Lung (tissue), 12 donors: ENCODE data around the gene RNF144A. TPM values are rescaled to one million over a fixed set of nuclear protein-coding genes. Genes with fewer than 3 reads are reported as not detected.

Source experiments
- ATAC-seq: fragments of 200-7000 bp; cut with Tn5 transposase; one replicate; pipeline ENCODE4 v1.9.1; 2020; ENCODE audit warnings: moderate number of reproducible peaks; ENCODE audit not compliant: insufficient read depth, low FRiP score
- DNase-seq, 3 donors: peaks; one replicate each; pipeline ENCODE4 v3.0.0-alpha.2; 2013 to 2017
- H3K27ac ChIP-seq, 2 donors: one replicate each; pipeline ENCODE4 v1.5.1; 2013; ENCODE audit warnings: mild to moderate bottlenecking in 2 of 2, moderate library complexity in 2 of 2, control low read depth in 1 of 2, inconsistent platforms in 1 of 2, low read depth in 1 of 2, low read length in 1 of 2
- H3K27me3 ChIP-seq, 3 donors: one replicate each; pipeline ENCODE4 v1.5.1; 2013; ENCODE audit warnings: low read length in 2 of 3; ENCODE audit not compliant: control insufficient read depth in 3 of 3, insufficient read depth in 3 of 3
- H3K36me3 ChIP-seq, 4 donors: one replicate each; pipeline ENCODE4 v1.5.1; 2013; ENCODE audit warnings: low read length in 4 of 4, mild to moderate bottlenecking in 1 of 4, moderate library complexity in 1 of 4; ENCODE audit not compliant: control insufficient read depth in 4 of 4, insufficient read depth in 4 of 4
- H3K4me1 ChIP-seq, 5 donors: one replicate each; pipeline ENCODE4 v1.5.1; 2013; ENCODE audit warnings: low read length in 5 of 5, mild to moderate bottlenecking in 2 of 5, moderate library complexity in 1 of 5; ENCODE audit not compliant: control insufficient read depth in 5 of 5, insufficient read depth in 5 of 5
- H3K4me3 ChIP-seq: one replicate; pipeline ENCODE4 v1.5.1; 2013; ENCODE audit warnings: mild to moderate bottlenecking, control low read depth, moderate library complexity
- H3K9ac ChIP-seq, 2 donors: one replicate each; pipeline ENCODE4 v1.5.1; 2013; ENCODE audit warnings: low read length in 2 of 2, control low read depth in 1 of 2; ENCODE audit not compliant: insufficient read depth in 1 of 2
- H3K9me3 ChIP-seq, 4 donors: one replicate each; pipeline ENCODE4 v1.5.1; 2013; ENCODE audit warnings: low read length in 3 of 4, mild to moderate bottlenecking in 1 of 4, moderate library complexity in 1 of 4; ENCODE audit not compliant: control insufficient read depth in 4 of 4, insufficient read depth in 3 of 4
- CTCF ChIP-seq: IDR thresholded peaks from 2 replicates; pipeline ENCODE4 v1.5.1; 2012; ENCODE audit warnings: mild to moderate bottlenecking; ENCODE audit errors: control extremely low read depth, extremely low read depth
- WGBS, 2 donors: extraction: QIAGEN DNeasy Blood & Tissue Kit; methylation state at CpG; one replicate each; pipeline ENCODE4 v1.1.7; 2013; 5-methylcytosine and 5-hydroxymethylcytosine counted together
- polyA plus RNA-seq, 2 donors: library from polyadenylated mRNA; stranded (reverse); fragments of 200-250 nt; gene quantifications; one replicate each; pipeline ENCODE4 v1.2.1, GENCODE V29; 2013
- total RNA-seq, 2 donors: library from RNA; depleted of rRNA in 1 of 2; stranded (reverse); fragments of >200 nt in 1 of 2; gene quantifications; one replicate each; pipeline ENCODE4 v1.2.1, GENCODE V29; 2014 to 2021
- donor health status: control.
- donor health status: control.
- donor health status: Bipolar disorder and iron deficiency.
- donor health status: healthy.
- donor health status: DM: yes; HTN: yes; CAD: no.

Gene RNF144A
- total and polyA plus RNA-seq, 4 donors: 2.7 to 25.3 (median 5.8) TPM

- H3K27ac ChIP-seq: peak overlapping the region in 1 of 2 donors; percentile 58
- peaks cover 8 to 42% (median 18%) of the 10 kb centered on the region in 5 donors for H3K4me1 ChIP-seq
- no peaks in the 10 kb centered on the region for H3K27me3 ChIP-seq
- no peak overlapping the region for H3K4me3 ChIP-seq
- WGBS, 2 donors: 40 to 51% methylated on average over 3 of the region's 3 CpGs
- H3K9me3 ChIP-seq: no peaks in the 10 kb centered on the region
- DNase-seq (no peak), ATAC-seq (peak; percentile 12)
- no peak for TF ChIP-seq CTCF
- no peak overlapping the region for H3K9ac ChIP-seq
- H3K36me3 ChIP-seq: no peaks in the 10 kb centered on the region
These were observed 10.0 kb downstream of the RNF144A start for GRCh38 chr2:6927186-6927585.

GRCh38 chr2:6927753-6928152 is 10.5 kb downstream of the RNF144A start:
- Histone ChIP-seq H3K9ac (no peak overlapping the region), H3K4me3 (no peak overlapping the region), H3K36me3 (no peaks in the 10 kb centered on the region), H3K4me1 (peaks cover 8 to 41% (median 18%) of the 10 kb centered on the region in 5 donors), H3K27me3 (no peaks in the 10 kb centered on the region), H3K27ac (no peak overlapping the region), H3K9me3 (no peaks in the 10 kb centered on the region)
- TF ChIP-seq CTCF: no peak
- 90 to 95% methylated on average over 3 of the region's 3 CpGs for WGBS, 2 donors
- ATAC-seq (no peak), DNase-seq (no peak)

- Histone ChIP-seq H3K36me3 (no peaks in the 10 kb centered on the region), H3K4me3 (no peak overlapping the region), H3K27me3 (no peaks in the 10 kb centered on the region), H3K27ac (no peak overlapping the region), H3K9ac (no peak overlapping the region), H3K4me1 (peaks cover 8 to 41% (median 18%) of the 10 kb centered on the region in 5 donors), H3K9me3 (no peaks in the 10 kb centered on the region)
- TF ChIP-seq CTCF: no peak
- ATAC-seq: no peak
- DNase-seq: no peak
- 74 to 86% methylated on average over 9 of the region's 9 CpGs for WGBS, 2 donors
These were observed 11.2 kb downstream of the RNF144A start for GRCh38 chr2:6928452-6928851.

GRCh38 chr2:6929196-6929819 is 12.1 kb downstream of the RNF144A start:
- no peak for ATAC-seq
- Histone ChIP-seq H3K4me3 (no peak overlapping the region), H3K9ac (no peak overlapping the region), H3K27ac (no peak overlapping the region), H3K9me3 (no peaks in the 10 kb centered on the region), H3K36me3 (no peaks in the 10 kb centered on the region), H3K4me1 (peaks cover 8 to 41% (median 16%) of the 10 kb centered on the region in 5 donors), H3K27me3 (no peaks in the 10 kb centered on the region)
- TF ChIP-seq CTCF: no peak
- 54 to 70% methylated on average over 6 of the region's 6 CpGs for WGBS, 2 donors
- no peak for DNase-seq
